WTC11 (cell line): ENCODE measurements around the gene SHISAL2A. TPM values are rescaled to one million over a fixed set of nuclear protein-coding genes. Genes with fewer than 3 reads are reported as not detected.

Source experiments
- ATAC-seq: fragments of 200-7000 bp; cut with Tn5 transposase; 2 replicates; pipeline ENCODE4 v1.10.0; 2021; ENCODE audit warnings: mild to moderate bottlenecking, moderate library complexity
- CTCF ChIA-PET: fragments of 300-600 bp; sonication (Branson Sonifier 250); formaldehyde crosslinking; loops from one replicate; lab custom pipeline; 2021; ENCODE audit warnings: antibody characterized with exemption; lab: Charles Lee
- POLR2A ChIA-PET: fragments of 350-600 bp; sonication (Branson Sonifier 250); formaldehyde crosslinking; loops from one replicate; lab custom pipeline; 2021; ENCODE audit warnings: antibody characterized with exemption; lab: Charles Lee
- DNase-seq: peaks from one replicate; pipeline ENCODE4 v3.0.0; 2021; ENCODE audit warnings: low spot score
- H3K27ac Mint-ChIP-seq: 2 replicates; pipeline ENCODE4 v1.8.0; 2021; ENCODE audit warnings: mixed read lengths
- H3K27me3 Mint-ChIP-seq: 2 replicates; pipeline ENCODE4 v1.8.0; 2021; ENCODE audit warnings: low read depth, mild to moderate bottlenecking, moderate library complexity, mixed read lengths
- H3K36me3 Mint-ChIP-seq: 2 replicates; pipeline ENCODE4 v1.8.0; 2021; ENCODE audit warnings: mixed read lengths
- H3K4me1 Mint-ChIP-seq: 2 replicates; pipeline ENCODE4 v1.8.0; 2022; ENCODE audit warnings: mixed read lengths
- H3K4me3 Mint-ChIP-seq: 2 replicates; pipeline ENCODE4 v1.8.0; 2021; ENCODE audit warnings: mild to moderate bottlenecking, moderate library complexity, mixed read lengths
- H3K9me3 Mint-ChIP-seq: 2 replicates; pipeline ENCODE4 v1.8.0; 2021; ENCODE audit warnings: mixed read lengths
- E2F5 ChIP-seq: sonication (generic); formaldehyde crosslinking; IDR thresholded peaks from 2 replicates; pipeline ENCODE4 v1.8.1; 2022; ENCODE audit warnings: mild to moderate bottlenecking, moderate library complexity, missing genetic modification reagents
- ETV6 ChIP-seq: sonication (generic); formaldehyde crosslinking; IDR thresholded peaks from 2 replicates; pipeline ENCODE4 v1.8.1; 2022; ENCODE audit warnings: mild to moderate bottlenecking, missing genetic modification reagents
- FOXJ3 ChIP-seq: sonication (generic); formaldehyde crosslinking; IDR thresholded peaks from 2 replicates; pipeline ENCODE4 v1.9.0; 2021; ENCODE audit warnings: missing genetic modification reagents, mild to moderate bottlenecking, borderline replicate concordance
- GABPB1 ChIP-seq: sonication (generic); formaldehyde crosslinking; IDR thresholded peaks from 2 replicates; pipeline ENCODE4 v1.8.1; 2023; ENCODE audit warnings: mild to moderate bottlenecking, missing genetic modification reagents
- MXD4 ChIP-seq: fragments of 250-450 bp; sonication (Bioruptor Pico); IDR thresholded peaks from 2 replicates; pipeline ENCODE4 v1.8.0; 2021; ENCODE audit warnings: mild to moderate bottlenecking, moderate library complexity, borderline replicate concordance
- NFE2L1 ChIP-seq: sonication (generic); formaldehyde crosslinking; IDR thresholded peaks from 2 replicates; pipeline ENCODE4 v1.8.1; 2023; ENCODE audit warnings: missing genetic modification reagents
- NR1H2 ChIP-seq: sonication (generic); formaldehyde crosslinking; IDR thresholded peaks from 2 replicates; pipeline ENCODE4 v1.9.0; 2021; ENCODE audit warnings: mild to moderate bottlenecking, moderate library complexity, missing genetic modification reagents
- NR2C2 ChIP-seq: sonication (generic); formaldehyde crosslinking; IDR thresholded peaks from 2 replicates; pipeline ENCODE4 v1.8.0; 2022; ENCODE audit warnings: mild to moderate bottlenecking, missing genetic modification reagents
- OVOL2 ChIP-seq: fragments of 250-450 bp; sonication (Bioruptor Pico); IDR thresholded peaks from 2 replicates; pipeline ENCODE4 v1.9.0; 2021; ENCODE audit warnings: mild to moderate bottlenecking, borderline replicate concordance
- TCF7 ChIP-seq: sonication (generic); formaldehyde crosslinking; IDR thresholded peaks from 2 replicates; pipeline ENCODE4 v1.8.0; 2022; ENCODE audit warnings: mild to moderate bottlenecking, low read depth, missing genetic modification reagents, moderate library complexity
- TEAD1 ChIP-seq: sonication (generic); formaldehyde crosslinking; IDR thresholded peaks from 2 replicates; pipeline ENCODE4 v1.8.0; 2022; ENCODE audit warnings: mild to moderate bottlenecking, missing genetic modification reagents
- TP53 ChIP-seq: sonication (generic); formaldehyde crosslinking; IDR thresholded peaks from 2 replicates; pipeline ENCODE4 v1.8.1; 2023; ENCODE audit warnings: mild to moderate bottlenecking, missing genetic modification reagents
- ZBTB21 ChIP-seq: sonication (generic); formaldehyde crosslinking; IDR thresholded peaks from 2 replicates; pipeline ENCODE4 v1.8.1; 2023; ENCODE audit warnings: mild to moderate bottlenecking, missing genetic modification reagents, borderline replicate concordance
- ZMAT4 ChIP-seq: fragments of 250-450 bp; sonication (Bioruptor Pico); IDR thresholded peaks from 2 replicates; pipeline ENCODE4 v1.9.0; 2021; ENCODE audit warnings: mild to moderate bottlenecking
- ZNF138 ChIP-seq: sonication (generic); formaldehyde crosslinking; conservative IDR thresholded peaks from 2 replicates; pipeline ENCODE4 v1.8.1; 2022; ENCODE audit warnings: mild to moderate bottlenecking, moderate library complexity, missing genetic modification reagents
- ZNF263 ChIP-seq: sonication (generic); formaldehyde crosslinking; IDR thresholded peaks from 2 replicates; pipeline ENCODE4 v1.8.1; 2022; ENCODE audit warnings: low read depth, mild to moderate bottlenecking, moderate library complexity, missing genetic modification reagents
- ZNF671 ChIP-seq: fragments of 250-450 bp; sonication (Bioruptor Pico); IDR thresholded peaks from 2 replicates; pipeline ENCODE4 v1.8.0; 2021; ENCODE audit warnings: mild to moderate bottlenecking
- total RNA-seq: library from RNA; stranded (reverse); gene quantifications from 3 replicates; pipeline ENCODE4 v1.2.3, GENCODE V29; 2021
- TF ChIP-seq, protein P1 (sequence below): sonication (generic); formaldehyde crosslinking; IDR thresholded peaks from 2 replicates; pipeline ENCODE4 v1.8.1; 2023; ENCODE audit warnings: mild to moderate bottlenecking, missing genetic modification reagents, borderline replicate concordance
- TF ChIP-seq, protein P2 (sequence below): fragments of 250-450 bp; sonication (Bioruptor Pico); IDR thresholded peaks from 2 replicates; pipeline ENCODE4 v2.1.2; 2022; ENCODE audit warnings: mild to moderate bottlenecking, moderate library complexity
- TF ChIP-seq, protein P3 (sequence below): sonication (generic); formaldehyde crosslinking; IDR thresholded peaks from 2 replicates; pipeline ENCODE4 v1.8.0; 2022; ENCODE audit warnings: mild to moderate bottlenecking, missing genetic modification reagents

Gene SHISAL2A
- total RNA-seq, 1 experiment from 2014 or later = 1.4 TPM

GRCh38 chr1:52665006-52665941 lies 32.3 kb downstream of the SHISAL2A start:
- H3K9me3 Mint-ChIP-seq = no peaks in the 10 kb centered on the region
- no peaks in the 10 kb centered on the region for H3K36me3 Mint-ChIP-seq
- no peak overlapping the region for H3K4me3 Mint-ChIP-seq
- H3K4me1 Mint-ChIP-seq = peaks cover 45% of the 10 kb centered on the region
- ATAC-seq = no peak
- no peak for TF ChIP-seq NR2C2
- TF ChIP-seq, protein P1, sequence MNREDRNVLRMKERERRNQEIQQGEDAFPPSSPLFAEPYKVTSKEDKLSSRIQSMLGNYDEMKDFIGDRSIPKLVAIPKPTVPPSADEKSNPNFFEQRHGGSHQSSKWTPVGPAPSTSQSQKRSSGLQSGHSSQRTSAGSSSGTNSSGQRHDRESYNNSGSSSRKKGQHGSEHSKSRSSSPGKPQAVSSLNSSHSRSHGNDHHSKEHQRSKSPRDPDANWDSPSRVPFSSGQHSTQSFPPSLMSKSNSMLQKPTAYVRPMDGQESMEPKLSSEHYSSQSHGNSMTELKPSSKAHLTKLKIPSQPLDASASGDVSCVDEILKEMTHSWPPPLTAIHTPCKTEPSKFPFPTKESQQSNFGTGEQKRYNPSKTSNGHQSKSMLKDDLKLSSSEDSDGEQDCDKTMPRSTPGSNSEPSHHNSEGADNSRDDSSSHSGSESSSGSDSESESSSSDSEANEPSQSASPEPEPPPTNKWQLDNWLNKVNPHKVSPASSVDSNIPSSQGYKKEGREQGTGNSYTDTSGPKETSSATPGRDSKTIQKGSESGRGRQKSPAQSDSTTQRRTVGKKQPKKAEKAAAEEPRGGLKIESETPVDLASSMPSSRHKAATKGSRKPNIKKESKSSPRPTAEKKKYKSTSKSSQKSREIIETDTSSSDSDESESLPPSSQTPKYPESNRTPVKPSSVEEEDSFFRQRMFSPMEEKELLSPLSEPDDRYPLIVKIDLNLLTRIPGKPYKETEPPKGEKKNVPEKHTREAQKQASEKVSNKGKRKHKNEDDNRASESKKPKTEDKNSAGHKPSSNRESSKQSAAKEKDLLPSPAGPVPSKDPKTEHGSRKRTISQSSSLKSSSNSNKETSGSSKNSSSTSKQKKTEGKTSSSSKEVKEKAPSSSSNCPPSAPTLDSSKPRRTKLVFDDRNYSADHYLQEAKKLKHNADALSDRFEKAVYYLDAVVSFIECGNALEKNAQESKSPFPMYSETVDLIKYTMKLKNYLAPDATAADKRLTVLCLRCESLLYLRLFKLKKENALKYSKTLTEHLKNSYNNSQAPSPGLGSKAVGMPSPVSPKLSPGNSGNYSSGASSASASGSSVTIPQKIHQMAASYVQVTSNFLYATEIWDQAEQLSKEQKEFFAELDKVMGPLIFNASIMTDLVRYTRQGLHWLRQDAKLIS (CRISPR knock-in tag) = no peak
- TF ChIP-seq NFE2L1 (CRISPR knock-in tag) = no peak
- no peak for TF ChIP-seq E2F5 (CRISPR knock-in tag)
- no peak for TF ChIP-seq GABPB1
- TF ChIP-seq FOXJ3 = no peak
- TF ChIP-seq ZNF138 = no peak
- CTCF ChIA-PET = no interaction called here
- POLR2A ChIA-PET = interaction anchor here (0.5 to 1.0 kb wide), 2 partner anchors 197 to 261 kb away, joined by 3 read pairs; partner anchors contain the start of genes ORC1 and PRPF38A
- no peak for DNase-seq
- H3K27ac Mint-ChIP-seq = no peak overlapping the region
- no peaks in the 10 kb centered on the region; the same call in 1 of the 2 replicates for H3K27me3 Mint-ChIP-seq

DNA sequence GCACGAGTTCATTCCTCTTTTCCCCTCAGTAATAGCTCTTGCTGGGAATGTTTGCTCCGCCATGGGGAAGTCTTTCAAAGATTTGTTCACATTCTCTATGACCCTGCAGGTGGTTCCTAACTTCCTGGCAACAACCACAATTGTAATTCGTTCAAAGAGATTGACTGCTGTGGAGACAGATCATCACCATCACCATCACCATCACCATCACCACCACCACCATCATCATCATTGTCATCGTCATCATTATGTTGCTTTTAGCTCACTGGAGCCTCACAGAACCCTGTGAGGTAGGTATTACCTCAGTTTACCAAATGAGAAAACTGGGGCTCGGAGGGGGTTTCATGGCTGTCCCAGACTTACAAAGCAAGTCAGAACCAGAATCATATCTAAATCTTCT lies 34.3 kb downstream of the SHISAL2A start:
- H3K36me3 Mint-ChIP-seq = no peaks in the 10 kb centered on the region
- ATAC-seq = no peak
- CTCF ChIA-PET = interaction anchor here (1.3 to 2.2 kb wide), 2 partner anchors 19 to 114 kb away, joined by 3 to 5 read pairs; partner anchors contain the start of gene TUT4

GRCh38 chr1:52667984-52668383 lies 35.0 kb downstream of the SHISAL2A start:
- TF ChIP-seq ETV6 (CRISPR knock-in tag) = no peak
- no peak for TF ChIP-seq NR1H2
- no peak for TF ChIP-seq OVOL2 (CRISPR knock-in tag)
- no peak for TF ChIP-seq MXD4 (CRISPR knock-in tag)
- TF ChIP-seq TEAD1 = no peak
- TF ChIP-seq, protein P2, sequence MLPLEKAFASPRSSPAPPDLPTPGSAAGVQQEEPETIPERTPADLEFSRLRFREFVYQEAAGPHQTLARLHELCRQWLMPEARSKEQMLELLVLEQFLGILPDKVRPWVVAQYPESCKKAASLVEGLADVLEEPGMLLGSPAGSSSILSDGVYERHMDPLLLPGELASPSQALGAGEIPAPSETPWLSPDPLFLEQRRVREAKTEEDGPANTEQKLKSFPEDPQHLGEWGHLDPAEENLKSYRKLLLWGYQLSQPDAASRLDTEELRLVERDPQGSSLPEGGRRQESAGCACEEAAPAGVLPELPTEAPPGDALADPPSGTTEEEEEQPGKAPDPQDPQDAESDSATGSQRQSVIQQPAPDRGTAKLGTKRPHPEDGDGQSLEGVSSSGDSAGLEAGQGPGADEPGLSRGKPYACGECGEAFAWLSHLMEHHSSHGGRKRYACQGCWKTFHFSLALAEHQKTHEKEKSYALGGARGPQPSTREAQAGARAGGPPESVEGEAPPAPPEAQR (CRISPR knock-in tag) = no peak
- TF ChIP-seq TP53 = no peak
- TF ChIP-seq ZNF671 (CRISPR knock-in tag) = no peak
- Mint-ChIP-seq H3K27me3 (no peaks in the 10 kb centered on the region; the same call in 1 of the 2 replicates), H3K36me3 (no peaks in the 10 kb centered on the region), H3K9me3 (no peaks in the 10 kb centered on the region), H3K4me3 (no peak overlapping the region), H3K4me1 (peaks cover 26% of the 10 kb centered on the region), H3K27ac (no peak overlapping the region)
- CTCF ChIA-PET = interaction anchor here (2.2 kb wide), 1 partner anchor 115 kb away, joined by 5 read pairs; the partner anchor contains the start of gene TUT4
- no peak for DNase-seq
- POLR2A ChIA-PET = no interaction called here
- no peak for ATAC-seq

More for the DNA sequence above, 34.3 kb downstream of the SHISAL2A start:
- Mint-ChIP-seq H3K27me3 (no peaks in the 10 kb centered on the region; the same call in 1 of the 2 replicates), H3K9me3 (no peaks in the 10 kb centered on the region), H3K4me3 (no peak overlapping the region), H3K27ac (no peak overlapping the region), H3K4me1 (peaks cover 30% of the 10 kb centered on the region)
- TF ChIP-seq, protein P3, sequence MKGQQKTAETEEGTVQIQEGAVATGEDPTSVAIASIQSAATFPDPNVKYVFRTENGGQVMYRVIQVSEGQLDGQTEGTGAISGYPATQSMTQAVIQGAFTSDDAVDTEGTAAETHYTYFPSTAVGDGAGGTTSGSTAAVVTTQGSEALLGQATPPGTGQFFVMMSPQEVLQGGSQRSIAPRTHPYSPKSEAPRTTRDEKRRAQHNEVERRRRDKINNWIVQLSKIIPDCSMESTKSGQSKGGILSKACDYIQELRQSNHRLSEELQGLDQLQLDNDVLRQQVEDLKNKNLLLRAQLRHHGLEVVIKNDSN = no peak
- no peak for TF ChIP-seq ZMAT4 (CRISPR knock-in tag)
- TF ChIP-seq ZNF263 (CRISPR knock-in tag) = no peak
- no peak for TF ChIP-seq ZBTB21 (CRISPR knock-in tag)
- TF ChIP-seq TCF7 (CRISPR knock-in tag) = no peak
- no peak for DNase-seq
- POLR2A ChIA-PET = interaction anchor here (0.5 to 0.6 kb wide), 2 partner anchors 15 to 42 kb away, joined by 3 to 9 read pairs; no protein-coding TSS in a partner anchor
